Fibroblast of gingiva (primary cell): ENCODE data around the gene TEAD3.

Experiments used
- DNase-seq: peaks from one replicate; pipeline ENCODE4 v3.0.0-alpha.2; 2011; ENCODE audit warnings: low read depth

TEAD3 gene

DNA sequence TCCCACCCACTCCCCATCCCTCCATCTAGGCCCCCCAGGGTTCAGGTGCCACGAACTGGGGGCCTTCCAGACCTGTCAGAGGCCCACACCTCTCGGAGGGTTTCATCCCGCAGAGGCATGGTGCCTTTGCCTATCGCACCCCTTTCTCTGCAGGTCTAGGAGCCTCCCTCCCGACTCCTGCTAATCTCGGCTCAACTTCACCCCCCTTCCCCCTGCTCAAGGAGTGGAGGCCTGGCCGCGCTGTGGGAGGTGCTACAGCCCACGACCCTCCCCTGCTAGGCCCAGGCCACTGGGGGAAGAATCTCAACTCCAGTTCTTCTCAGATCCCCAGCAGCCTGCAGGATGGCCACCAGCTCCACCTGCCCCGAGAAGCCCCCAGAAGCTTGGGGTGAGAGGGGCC is 15.9 kb upstream of the TEAD3 start, which contains the start of gene TULP1:
Gene TULP1 (minus strand): TSS at position 157 of the 400 bp plus-strand sequence. CDS start 38 bp downstream, at position 119.
- no peak for DNase-seq

DNA sequence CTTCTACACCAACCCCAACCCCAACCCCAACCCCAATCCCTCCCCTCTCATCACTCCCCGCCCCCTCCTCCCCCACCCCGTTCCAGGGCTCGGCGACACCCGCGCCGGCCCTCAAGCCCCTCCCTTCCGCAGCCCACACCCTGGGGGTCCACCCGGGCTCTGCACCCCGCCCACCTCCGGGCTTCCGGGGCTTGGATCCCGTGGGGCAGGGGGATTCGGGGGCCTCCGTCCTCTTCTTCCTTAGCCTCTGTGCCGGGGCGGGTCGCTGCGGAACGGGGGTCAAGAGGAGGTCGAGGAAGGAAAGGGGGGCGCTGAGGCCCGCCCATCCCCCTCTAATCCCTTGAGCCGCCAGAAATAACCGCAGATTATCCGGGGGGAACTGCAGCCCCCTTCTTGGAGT is 15.1 kb upstream of the TEAD3 start:
- no peak for DNase-seq

DNA sequence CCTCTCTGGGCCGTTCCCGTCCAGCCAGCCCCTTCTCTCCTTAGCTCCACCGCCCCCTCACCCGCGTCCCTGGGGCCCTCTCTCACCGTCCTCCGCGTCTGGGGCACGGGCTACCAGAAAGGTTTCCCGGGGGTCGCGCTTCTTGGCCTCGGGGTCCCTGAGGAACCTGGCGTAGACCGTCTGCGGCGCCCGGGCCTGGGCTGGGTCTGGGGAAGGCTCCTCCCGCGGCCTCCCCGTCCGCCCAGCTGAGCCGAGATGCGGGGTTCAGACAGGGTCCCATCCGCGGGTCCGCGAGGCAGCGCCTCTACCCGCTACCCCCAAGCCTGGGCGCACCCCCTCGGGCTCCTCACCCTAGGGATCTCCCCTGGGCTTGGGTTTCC is 14.7 kb upstream of the TEAD3 start:
- no peak for DNase-seq

DNA sequence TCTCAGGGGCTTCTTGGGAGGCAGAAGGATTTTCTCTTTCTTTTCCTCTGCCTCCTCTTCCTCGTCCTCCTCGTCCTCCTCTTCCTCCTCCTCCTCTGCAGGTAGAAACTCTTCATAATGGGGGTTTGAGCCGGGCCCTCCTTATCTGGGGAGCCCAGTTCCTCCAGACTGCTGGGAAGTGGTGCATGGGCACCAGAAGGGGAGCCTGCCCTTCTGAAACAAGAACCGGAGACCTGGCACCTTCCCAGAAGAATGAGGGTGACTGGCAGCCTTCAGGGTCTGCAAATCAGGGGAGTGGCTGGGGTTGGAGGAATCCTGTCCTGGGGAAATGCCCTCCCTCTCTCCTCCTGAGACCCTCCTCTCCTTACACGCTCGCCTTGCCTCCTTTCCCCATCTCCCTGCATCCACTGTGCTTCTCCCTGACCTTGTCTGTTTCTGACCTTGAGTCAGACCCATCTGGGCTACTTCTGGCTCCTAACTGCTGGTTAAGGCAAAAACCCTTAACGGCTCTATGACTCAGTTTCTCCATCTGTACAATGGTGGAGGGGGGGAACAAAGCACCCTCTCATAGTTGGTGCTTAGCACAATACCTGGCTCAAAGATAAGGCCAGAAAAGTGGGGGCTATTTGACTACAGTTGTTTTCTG is 14.2 kb upstream of the TEAD3 start:
- DNase-seq = no peak

DNA sequence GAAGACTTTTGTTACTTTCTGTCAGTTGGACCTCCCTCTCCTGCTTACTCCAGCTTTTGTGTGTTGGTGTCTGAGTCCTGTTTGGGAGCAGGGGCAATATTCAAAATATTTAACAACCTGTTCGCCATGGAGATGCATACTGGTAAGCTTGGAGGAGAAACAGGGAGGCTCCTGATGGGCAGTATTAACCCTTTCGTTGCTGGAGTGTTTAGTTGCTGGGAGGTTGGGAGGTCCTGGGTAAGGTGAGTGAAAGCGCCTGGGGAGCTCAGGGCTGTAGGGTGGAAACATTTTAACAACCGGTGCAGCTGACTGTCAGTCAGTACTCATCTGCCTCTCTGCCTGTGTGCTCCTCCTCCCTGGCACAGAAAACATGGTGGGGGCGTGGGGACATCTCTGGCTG is 11.7 kb upstream of the TEAD3 start:
- DNase-seq = no peak

DNA sequence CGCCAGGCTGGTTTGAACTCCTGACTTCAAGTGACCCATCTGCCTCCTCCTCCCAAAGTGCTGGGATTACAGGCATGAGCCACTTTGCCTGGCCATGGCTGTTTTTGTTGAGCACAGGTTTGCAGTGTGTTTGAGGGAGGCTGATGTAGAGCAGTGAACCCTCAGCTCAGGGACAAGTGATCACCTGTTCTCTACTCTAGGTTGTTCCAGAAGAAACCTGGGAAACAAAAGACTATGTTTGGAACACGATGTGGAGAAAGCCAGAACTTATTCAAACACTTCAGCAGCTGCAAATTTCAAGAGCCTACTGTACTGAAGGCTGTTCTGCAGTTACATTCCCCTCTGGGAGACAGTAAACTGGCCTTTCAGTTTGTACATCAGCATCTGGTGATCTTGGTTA is 11.1 kb upstream of the TEAD3 start:
- no peak for DNase-seq

DNA sequence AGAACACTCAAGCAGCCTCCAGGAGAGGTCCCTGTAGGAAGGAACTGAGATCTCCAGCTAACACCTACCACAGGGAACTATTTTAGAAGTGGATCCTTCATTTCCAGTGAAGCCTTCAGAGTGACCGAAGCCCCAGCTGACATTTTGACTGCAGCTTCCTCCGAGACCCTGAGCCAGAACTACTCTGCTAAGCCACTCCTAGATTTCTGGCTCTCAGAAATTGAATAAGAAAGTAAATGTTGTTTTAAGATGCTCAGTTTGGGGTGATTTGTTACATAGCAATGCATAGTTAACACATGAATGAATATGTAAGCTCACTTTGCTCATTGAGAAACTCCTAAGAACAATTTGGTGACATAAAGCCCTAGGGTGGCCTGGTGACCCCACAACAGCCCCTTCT is 10.3 kb upstream of the TEAD3 start:
- no peak for DNase-seq

DNA sequence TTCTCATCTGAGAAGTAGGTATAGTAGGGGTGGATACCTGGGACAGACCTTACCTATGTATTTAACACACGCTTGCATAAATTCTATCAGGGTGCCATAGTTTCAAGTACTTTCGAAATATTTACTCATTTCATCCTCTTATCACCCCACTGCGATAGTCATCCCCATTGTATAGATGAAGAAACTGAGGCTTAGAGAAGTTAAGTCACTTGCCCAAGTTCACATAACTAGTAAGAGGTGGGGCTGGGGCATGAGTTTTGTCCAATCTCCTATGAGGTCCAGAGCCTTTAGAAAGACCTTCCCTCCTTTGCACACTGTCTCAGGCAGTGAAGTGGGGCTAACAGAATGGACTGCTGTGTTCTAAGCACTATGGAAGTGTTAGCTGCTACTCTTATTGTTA is 9.7 kb upstream of the TEAD3 start:
- no peak for DNase-seq

DNA sequence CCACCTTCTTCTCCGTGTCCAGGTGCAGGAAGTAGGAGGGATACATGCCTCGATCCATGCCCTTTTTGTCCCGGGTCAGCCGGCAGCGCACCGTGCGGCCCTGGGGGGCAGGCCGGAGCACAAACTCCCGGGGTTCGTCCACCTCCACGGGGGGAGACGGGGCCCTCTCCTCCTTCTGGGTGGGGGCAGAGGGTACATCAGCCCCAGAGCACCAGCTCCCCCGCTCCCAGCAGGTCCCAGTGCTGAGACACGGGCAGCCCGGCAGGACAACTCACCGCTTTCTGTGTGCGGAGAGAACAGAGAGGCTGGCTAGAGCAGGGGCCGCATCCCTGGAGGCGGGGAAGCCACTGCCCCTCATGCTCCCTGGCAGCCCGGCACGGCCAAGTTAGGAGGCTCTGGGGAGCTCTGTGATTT is 9.1 kb upstream of the TEAD3 start:
- DNase-seq = no peak

DNA sequence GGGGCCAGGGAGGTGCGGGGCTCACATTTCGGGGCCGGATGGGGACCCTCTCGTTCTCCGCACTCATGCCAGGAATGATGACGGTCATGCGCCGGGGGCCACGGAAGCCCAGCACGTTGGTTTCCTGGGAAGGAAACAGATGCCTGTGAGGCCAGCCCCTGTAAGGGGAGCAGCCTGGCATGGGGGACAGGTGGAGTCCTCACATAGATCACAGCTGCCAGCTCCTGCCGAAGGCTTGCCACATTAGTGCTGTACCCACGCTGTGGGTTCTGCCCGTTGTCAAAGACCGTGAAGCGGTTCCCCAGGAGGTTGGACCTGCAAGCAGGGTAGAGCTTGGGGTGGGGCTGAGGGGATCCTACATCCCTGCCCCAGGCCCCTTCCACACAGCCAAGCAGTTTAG is 6.7 kb upstream of the TEAD3 start:
- no peak for DNase-seq

DNA sequence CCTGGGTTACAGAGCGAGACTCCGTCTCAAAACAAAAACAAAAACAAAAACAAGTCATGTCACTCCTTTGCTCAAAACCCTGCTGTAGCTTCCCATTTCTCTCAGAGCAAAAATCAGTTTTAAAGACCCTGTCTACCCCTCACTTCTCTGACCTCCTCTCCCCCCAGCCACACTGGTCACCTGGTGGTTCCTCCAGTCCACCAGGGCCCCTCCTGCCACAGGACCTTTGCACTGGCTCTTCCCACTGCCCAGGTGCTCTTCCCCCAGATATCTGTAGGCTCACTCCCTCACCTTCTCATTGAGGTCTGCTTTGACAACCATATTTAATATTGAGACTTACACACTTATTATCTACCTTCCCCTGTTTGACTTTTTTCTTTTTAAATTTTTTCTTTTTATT is 4.9 kb upstream of the TEAD3 start:
- DNase-seq = no peak

DNA sequence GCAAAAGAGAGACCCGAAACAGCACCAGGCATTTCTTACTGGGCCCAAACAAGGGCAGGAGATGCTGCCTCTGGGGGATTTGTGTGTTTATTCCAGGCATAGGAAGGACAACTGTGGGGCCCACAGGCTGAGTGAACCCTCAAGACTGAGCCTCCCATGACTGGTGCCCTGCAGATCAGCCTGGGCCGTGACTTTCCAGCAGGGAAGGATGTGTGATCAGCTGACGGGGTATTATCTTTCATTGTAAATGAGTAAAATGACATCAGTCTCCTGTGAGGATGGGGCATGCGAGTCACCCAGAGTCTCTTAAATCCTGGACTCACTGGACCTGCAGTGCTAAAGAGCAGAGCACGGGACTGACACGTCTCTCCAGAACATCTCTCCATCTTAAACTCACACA is 3.9 kb upstream of the TEAD3 start:
- DNase-seq = peak; percentile 65

DNA sequence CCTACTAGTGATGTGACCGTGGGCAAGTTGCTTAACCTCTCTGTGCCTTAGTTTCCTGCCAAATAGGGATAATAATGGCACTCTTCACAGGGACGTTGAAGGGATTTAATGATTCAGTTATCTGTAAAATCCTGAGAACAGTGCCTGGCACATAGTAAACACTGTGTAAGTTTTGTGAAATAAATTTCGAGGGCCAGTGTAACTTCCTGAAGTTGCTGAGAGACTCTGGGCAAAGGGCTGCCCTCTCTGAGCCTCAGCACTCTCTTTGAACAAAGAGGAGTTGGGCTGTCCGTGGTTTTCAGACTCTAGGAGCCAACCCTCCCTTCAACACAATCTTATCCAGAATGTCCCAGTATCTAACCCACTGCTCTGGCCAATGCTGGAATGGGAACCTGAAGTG is 2.5 kb upstream of the TEAD3 start:
- DNase-seq = no peak

DNA sequence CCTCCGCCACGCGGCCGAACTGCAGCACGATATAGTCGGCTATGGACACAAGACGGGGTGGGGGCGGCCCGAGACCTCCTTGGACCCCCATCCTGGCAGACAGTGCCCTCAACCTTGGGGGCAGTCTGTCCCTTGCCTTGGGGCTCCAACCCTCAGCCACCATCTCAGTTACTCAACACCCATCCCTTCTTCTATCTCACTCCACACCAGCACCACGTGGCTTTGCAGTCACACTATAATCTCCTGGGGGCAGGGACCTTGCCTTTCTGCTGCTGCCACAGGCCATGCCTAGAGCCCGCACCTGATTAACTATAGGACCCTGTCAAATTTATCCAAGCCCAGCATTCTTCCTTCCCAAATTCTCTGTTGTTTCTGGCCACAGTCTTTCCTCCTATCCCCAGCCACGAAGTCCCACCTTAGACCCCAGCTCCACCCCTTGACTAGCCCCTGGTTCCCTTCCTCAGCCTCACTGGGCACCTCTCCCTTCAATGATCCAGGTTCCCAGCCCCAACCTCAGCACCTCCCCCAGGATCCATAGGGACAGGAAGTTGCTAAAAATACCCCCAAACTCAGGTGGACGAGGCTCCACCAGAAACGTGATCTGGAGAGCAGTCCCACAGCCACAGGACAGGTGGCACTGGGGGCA is 1.7 kb upstream of the TEAD3 start:
- no peak for DNase-seq

DNA sequence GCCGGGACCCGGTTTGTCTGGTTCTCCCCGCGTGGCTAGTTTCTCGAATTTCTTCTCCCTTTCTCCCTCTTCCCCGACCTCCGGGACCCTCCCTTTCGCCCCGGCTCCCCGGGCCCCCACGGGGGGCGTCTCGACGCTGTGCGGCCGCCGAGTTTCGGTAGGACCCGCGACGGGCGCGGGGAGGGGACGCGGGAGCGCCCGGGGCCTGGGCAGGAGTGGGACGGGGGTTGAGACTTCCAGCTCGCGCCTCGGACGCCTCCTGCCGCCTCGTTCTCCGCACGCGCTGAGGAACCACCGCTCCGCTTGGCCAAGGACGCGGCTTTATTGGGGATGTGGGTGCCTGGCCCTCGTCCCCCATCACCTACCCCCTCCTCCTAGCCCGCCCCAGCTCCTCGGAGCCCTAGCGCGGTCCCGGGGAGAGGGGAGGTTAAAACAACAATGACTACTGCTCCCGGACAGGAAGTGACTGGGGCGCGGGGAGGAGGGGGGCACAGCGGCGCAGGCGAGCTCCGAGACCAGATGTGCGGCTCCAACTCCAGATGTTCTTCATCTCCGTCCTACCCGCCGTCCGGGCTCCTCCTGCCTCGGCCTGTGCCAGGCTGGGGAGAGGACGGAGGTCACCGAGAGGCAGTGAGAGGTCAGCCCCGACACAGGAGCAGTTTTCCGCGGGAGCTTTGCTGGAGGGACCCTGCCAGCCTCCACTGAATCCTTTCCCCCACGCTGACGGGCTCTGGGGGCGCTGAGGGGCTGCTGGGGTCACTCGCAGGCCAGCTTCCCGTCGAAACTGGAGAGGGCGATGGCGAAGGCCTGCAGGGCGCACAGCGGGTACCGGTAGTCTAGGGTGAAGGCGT is 917 bp upstream of the TEAD3 start:
- DNase-seq = peak; percentile 93

DNA sequence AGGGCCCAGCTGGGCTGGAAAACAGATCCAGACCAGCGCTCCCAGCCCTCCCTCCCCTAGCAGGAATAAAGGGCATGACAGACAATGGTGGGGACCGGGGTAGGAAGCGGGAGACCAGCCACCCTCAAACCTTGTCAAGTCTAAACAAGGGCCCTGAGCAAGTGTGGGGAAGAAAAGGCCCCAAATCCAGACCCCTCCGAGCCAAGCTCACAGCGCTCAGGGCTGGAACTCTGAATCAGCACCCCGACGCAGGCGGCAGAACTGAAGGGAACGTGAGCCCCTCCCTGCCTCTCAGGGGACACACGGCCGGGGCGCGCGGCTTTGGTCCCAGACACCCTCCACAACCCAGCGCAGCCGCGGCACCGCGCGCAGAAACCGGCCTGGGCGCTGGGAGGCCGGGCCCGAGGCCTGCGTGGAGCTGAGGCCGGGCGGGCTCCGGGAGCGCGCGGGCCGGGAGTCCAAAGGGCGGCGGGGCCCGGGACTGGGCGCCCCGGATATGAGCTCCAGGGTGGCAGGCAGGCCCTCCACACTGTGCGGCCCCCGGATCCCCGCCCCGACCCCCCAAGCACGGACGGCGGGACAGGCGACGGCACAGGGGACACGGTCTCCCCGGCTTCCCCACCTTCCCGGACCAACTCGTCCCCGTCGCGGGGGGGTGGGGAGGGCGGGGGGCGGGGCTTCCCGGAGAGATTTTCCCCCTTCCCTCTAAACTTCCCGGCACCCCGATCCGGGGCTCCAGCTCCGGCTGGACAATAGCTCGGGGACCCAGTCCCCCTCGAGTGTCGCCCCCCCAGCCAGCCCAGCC is 641 bp downstream of the TEAD3 start:
- peak; percentile 31 for DNase-seq

DNA sequence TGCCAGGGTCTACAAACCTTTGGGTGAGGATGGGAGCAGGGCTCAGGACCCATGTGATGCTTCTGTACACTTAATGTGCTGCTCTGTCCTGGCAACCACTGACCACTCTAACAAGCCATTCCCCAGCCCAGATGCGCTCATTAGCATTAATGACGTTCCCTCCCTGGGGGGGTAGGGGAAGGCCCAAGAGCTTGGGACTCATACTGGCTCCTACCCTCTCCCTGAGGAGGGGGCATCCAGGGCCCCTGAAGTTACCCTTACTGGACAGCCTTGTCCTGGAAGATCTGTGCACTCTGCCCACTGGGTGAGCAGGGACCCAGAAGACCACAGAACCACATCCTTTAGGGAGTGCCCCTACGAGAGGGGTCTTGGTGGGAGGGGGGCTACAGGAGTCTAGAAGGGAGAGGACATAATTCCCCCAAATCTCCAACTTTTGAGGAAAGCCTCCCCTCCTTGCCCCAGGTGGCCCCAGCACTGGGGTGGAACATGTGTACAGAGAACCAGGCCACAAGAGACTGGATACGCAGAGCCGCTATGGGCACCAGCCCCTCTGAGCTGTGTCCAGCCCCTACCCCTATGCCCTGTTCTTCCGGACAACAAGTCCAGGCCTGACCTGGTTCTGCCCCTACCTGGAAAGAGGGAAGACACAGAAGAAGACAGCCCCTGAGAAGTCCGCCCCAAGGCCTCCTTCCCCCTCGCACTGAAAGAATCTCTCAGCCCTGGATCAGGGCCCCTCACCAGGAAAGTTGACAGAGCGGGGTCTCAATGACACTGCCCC is 1.4 kb downstream of the TEAD3 start:
- DNase-seq = peak; percentile 54

DNA sequence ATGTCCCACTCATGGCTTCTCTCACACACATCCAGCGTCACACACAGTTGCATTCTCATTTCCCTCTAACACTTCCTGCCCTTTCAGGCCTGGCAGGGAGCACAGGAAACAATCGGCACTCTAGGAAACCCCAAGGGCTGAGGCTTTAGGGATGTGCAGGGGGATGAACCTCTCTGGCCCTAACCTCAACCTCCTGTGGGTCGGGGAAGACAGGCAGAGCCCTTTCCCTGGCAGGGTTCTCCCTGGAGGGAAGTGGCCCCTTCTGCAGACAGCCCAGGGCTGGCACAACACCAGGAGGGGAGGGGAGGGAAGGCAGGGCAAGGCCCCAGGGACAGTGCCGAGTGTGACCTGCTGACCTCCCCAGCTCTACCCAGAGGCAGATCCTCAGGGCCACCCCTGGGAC is 2.7 kb downstream of the TEAD3 start:
- DNase-seq = no peak

DNA sequence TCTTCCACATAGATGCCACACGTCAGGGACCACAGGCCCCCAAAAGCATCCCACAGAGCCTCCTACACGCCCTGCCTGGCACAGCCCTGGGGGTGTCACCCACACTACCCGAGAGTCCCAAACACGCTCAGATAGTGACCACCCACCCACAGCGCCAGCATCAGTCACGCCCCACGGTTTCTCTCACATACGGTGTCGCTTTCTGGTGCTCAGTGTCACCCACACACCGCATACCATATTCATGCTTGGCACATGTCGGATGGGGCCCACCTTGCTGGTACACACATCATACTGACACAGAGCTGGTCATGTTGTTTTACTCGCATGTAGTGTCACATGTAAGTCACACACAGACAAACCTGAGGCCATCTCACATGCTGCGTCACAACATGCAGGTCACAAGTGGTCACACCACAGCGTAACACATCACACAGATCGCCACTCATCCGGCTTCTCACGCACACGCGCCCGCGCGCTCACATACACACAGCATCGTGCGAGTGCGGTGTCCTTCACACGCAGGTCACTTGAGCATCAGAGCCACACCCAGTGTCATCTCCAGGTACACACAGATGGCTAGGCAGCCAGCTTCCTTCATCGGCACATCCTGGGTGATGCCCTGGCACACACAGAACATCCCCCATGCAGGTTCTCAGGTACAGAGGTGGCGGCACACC is 3.4 kb downstream of the TEAD3 start:
- no peak for DNase-seq

DNA sequence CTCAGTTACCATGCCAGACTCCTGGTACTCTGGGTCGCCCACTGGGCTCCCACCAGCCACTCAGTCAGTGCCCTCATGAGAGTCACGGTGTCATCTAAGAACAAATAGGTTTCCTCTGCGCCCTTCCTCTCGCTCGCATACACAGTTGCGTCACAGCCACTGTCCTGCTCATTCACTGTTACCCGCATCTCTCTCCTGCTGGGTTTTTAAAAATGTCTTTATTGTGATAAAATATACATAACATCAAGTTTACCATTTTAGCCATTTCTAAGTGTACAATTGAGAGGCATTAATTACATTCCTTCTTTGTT is 4.0 kb downstream of the TEAD3 start:
- no peak for DNase-seq
